HG03135 (cell line): ENCODE results near the gene TDP2.

Experiments
- ATAC-seq: cut with Tn5 transposase; IDR thresholded peaks from one replicate; pipeline ENCODE4 v1.9.1; 2021; ENCODE audit warnings: mild to moderate bottlenecking, moderate library complexity; ENCODE audit not compliant: unreplicated experiment

TDP2 gene

GRCh38 chr6:24606200-24606930, 60.3 kb downstream of the TDP2 start:
- no peak for ATAC-seq

GRCh38 chr6:24603241-24603640, 63.5 kb downstream of the TDP2 start:
- ATAC-seq = no peak

GRCh38 chr6:24600903-24601302, 65.8 kb downstream of the TDP2 start:
- ATAC-seq = no peak
